Chondrocyte (in vitro differentiated cells): ENCODE data around the gene PPFIA2. TPM values are rescaled to one million over a fixed set of nuclear protein-coding genes. Genes with fewer than 3 reads are reported as not detected.

Source experiments
- DNase-seq: peaks from one replicate; pipeline ENCODE4 v3.0.0; 2021; ENCODE audit warnings: mixed read lengths, low spot score
- H3K27ac Mint-ChIP-seq: one replicate; pipeline ENCODE4 v1.8.0; 2021; ENCODE audit warnings: mild to moderate bottlenecking, moderate library complexity, mixed read lengths; ENCODE audit not compliant: unreplicated experiment
- H3K27me3 Mint-ChIP-seq: 2 replicates; pipeline ENCODE4 v1.8.0; 2021; ENCODE audit warnings: low read depth, mixed read lengths
- H3K36me3 Mint-ChIP-seq: 2 replicates; pipeline ENCODE4 v1.8.0; 2021; ENCODE audit warnings: low read depth, mixed read lengths
- H3K4me1 Mint-ChIP-seq: 2 replicates; pipeline ENCODE4 v1.8.0; 2021; ENCODE audit warnings: low read depth, mild to moderate bottlenecking, mixed read lengths
- H3K4me3 Mint-ChIP-seq: one replicate; pipeline ENCODE4 v1.8.0; 2021; ENCODE audit warnings: mild to moderate bottlenecking, moderate library complexity, mixed read lengths; ENCODE audit not compliant: unreplicated experiment
- H3K9me3 Mint-ChIP-seq: 2 replicates; pipeline ENCODE4 v1.8.0; 2021; ENCODE audit warnings: low read depth, mixed read lengths
- long read RNA-seq: library from polyadenylated mRNA; stranded (forward); transcript quantifications from one replicate; pipeline ENCODE4 v2.0.0, GENCODE V29; 2021
- total RNA-seq: library from RNA; stranded (reverse); gene quantifications from 3 replicates; pipeline ENCODE4 v1.2.1, GENCODE V29; 2021
- TF ChIP-seq, protein P1 (sequence below): fragments of 200-600 bp; sonication (generic); IDR thresholded peaks from 2 replicates; pipeline ENCODE4 v1.5.0; 2021; ENCODE audit warnings: antibody characterized with exemption, mild to moderate bottlenecking, moderate library complexity

PPFIA2 gene
- total RNA-seq: 0.46 to 0.68 TPM in 2 of 3 replicates, not detected in the other
- long read RNA-seq: 0 reads

DNA sequence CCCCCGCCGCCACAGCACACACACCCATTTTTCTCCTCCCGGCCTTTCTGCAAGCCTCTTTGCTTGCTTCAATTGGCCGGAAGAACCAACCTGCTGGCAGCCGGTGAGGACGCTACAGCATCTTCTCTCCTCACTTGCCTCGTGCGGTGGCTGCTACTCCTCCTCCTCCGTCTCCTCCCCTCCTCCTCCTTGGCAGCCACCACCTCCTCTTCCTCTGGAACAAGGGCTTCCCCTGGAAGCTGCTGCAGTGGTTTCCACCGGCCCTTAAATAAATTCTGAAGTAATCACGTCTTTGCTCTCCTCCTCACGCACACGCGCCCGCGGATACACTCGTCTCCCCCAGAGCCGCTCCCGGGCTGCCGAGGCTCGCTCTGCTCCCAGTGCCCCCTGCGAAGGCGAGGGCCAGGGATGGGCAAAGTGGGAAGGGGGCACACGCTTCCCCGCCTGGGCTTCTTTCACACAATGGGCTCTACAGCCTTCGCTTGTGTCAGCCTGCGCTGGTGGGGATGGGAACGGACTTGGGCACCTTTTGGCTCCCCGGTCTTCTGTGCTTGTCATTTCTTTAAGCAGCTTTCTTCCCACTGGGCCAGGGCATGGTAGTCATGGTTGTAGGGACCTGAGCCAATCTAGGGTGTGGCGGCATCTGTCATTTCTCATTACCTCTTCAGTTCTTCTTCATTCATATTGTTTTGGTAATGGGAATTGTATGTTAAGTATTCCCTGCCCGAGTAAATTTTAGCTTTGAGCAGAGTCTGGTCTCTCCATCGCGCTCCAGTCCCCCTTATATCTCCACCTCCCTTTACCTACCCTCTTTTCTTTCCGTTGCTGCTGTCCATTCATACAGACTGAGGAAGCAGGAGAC, at the start of gene PPFIA2:
Gene PPFIA2 (minus strand): TSS at position 161 of the 862 bp plus-strand sequence.
- H3K27ac Mint-ChIP-seq: no peak within 1 kb of the TSS
- peaks cover 34% of the 10 kb centered on the region for H3K27me3 Mint-ChIP-seq
- DNase-seq: peak; percentile 71
- TF ChIP-seq, protein P1, sequence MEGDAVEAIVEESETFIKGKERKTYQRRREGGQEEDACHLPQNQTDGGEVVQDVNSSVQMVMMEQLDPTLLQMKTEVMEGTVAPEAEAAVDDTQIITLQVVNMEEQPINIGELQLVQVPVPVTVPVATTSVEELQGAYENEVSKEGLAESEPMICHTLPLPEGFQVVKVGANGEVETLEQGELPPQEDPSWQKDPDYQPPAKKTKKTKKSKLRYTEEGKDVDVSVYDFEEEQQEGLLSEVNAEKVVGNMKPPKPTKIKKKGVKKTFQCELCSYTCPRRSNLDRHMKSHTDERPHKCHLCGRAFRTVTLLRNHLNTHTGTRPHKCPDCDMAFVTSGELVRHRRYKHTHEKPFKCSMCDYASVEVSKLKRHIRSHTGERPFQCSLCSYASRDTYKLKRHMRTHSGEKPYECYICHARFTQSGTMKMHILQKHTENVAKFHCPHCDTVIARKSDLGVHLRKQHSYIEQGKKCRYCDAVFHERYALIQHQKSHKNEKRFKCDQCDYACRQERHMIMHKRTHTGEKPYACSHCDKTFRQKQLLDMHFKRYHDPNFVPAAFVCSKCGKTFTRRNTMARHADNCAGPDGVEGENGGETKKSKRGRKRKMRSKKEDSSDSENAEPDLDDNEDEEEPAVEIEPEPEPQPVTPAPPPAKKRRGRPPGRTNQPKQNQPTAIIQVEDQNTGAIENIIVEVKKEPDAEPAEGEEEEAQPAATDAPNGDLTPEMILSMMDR: no peak
- H3K36me3 Mint-ChIP-seq: no peaks in the 10 kb centered on the region
- peaks cover 8% of the 10 kb centered on the region for H3K9me3 Mint-ChIP-seq
- H3K4me1 Mint-ChIP-seq: peaks cover 11% of the 10 kb centered on the region
- H3K4me3 Mint-ChIP-seq: peak within 1 kb of the TSS; percentile 76

DNA sequence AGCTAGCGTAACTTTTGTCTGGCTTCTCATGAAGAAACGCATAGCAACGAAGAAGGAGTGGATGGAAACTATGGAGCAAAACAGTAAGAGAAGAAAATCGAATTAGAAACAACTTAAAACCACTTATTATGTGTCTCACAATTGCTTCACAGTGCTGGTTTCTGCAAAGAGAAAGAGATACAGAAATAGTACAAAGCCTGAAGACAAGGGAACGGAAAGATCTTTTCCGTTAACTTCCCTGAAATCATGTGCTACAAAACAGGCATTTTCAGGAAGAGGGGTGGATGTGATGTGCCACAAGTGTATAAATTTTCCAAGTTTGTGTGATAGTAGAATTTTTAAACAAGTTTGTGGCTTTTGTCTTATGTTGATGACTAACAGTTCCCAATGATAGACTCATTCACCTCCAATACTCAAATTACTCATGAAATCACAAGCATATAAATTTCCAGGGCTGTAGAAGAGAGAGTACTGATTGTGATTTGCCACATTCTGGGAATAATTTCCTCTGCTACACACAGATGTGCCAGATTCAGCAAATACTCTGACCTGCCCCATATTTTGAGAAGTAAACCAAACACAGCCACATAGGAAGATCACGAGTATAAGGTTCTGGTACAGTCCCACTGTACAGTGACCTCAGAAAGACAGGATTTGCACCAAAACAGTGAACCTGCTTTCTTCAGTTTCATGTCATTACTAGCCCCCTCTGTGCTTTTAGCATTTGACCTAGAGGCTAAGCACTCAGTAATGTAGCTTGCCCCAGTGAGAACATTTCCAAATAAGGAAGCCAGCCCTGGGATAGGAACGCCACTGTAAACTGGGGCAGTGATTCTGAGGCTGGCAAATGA, 41.4 kb upstream of the PPFIA2 start:
- Mint-ChIP-seq H3K9me3 (no peaks in the 10 kb centered on the region), H3K27me3 (peaks cover 9% of the 10 kb centered on the region), H3K4me1 (peaks cover 10% of the 10 kb centered on the region), H3K27ac (no peak overlapping the region), H3K36me3 (no peaks in the 10 kb centered on the region), H3K4me3 (no peak overlapping the region)
- DNase-seq: no peak
- TF ChIP-seq, protein P1: no peak

DNA sequence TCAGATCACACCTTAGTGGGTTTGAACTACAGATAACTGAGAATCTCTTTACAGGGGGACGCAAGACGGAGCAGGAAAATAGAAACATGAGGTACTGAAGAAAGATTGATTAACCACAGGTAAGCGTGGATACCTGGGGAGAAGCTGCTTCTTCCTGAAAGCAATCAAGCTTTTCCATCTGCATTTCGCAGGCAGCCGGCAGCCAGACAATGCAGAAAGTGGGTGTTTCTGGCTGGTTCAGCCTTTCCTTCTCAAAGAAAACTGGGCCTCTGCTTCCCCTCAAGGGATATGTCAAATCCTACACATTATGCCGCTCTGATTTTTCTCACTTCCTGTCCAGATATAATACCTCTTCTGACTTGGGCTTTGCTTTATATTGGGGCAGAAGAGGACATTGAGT, 39.1 kb upstream of the PPFIA2 start:
- TF ChIP-seq, protein P1: no peak
- no peaks in the 10 kb centered on the region for H3K36me3 Mint-ChIP-seq
- H3K4me1 Mint-ChIP-seq: peaks cover 10% of the 10 kb centered on the region
- H3K4me3 Mint-ChIP-seq: no peak overlapping the region
- H3K27me3 Mint-ChIP-seq: peaks cover 19% of the 10 kb centered on the region
- H3K27ac Mint-ChIP-seq: no peak overlapping the region
- H3K9me3 Mint-ChIP-seq: no peaks in the 10 kb centered on the region
- no peak for DNase-seq

DNA sequence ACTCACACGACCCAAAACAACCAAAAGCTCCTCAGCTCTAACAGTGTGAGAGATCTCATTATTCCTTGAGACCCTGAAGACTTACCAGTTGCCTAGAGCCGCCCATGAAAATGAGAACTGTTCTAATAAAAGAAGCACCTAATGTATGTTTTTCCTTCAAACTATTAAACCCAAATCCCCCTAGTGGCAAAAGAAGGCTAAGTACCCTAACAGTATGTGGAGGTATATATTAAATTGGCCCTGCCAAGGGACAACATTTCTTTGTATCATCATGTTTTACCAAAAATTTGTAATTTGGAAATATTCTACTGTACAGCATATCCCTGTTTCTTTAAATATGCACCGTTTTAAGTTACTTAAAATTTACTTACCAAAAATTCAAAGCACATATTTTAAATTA, 38.0 kb upstream of the PPFIA2 start:
- DNase-seq: no peak
- H3K4me1 Mint-ChIP-seq: peaks cover 10% of the 10 kb centered on the region
- no peaks in the 10 kb centered on the region for H3K9me3 Mint-ChIP-seq
- TF ChIP-seq, protein P1: peak; percentile 76
- peaks cover 20% of the 10 kb centered on the region for H3K27me3 Mint-ChIP-seq
- H3K27ac Mint-ChIP-seq: no peak overlapping the region
- H3K4me3 Mint-ChIP-seq: no peak overlapping the region
- no peaks in the 10 kb centered on the region for H3K36me3 Mint-ChIP-seq

DNA sequence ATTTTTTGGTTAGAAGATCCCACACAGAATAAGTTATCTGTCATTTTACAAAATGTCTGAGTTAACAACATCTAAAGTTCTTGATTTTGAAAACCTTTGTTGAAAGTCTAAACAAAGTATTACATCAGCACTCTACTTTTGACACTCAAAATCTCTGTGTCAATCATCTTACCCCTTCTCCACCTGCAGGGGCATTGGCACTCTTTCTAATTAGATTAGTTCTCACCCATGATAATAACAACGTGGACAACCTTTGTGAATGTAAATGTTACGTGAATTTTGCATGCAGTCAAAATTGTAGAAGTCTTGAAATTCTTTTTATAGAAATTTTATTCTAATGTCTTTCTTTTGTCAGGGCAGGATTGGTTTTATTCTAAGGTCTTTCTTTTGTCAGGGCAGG, 33.5 kb upstream of the PPFIA2 start:
- TF ChIP-seq, protein P1: no peak
- peaks cover 17% of the 10 kb centered on the region for H3K27me3 Mint-ChIP-seq
- DNase-seq: no peak

More for the DNA sequence above, 33.5 kb upstream of the PPFIA2 start:
- H3K36me3 Mint-ChIP-seq: no peaks in the 10 kb centered on the region
- no peaks in the 10 kb centered on the region for H3K4me1 Mint-ChIP-seq
- H3K27ac Mint-ChIP-seq: no peak overlapping the region
- H3K9me3 Mint-ChIP-seq: no peaks in the 10 kb centered on the region
- H3K4me3 Mint-ChIP-seq: no peak overlapping the region
